ENCODE results near the gene GET4.

GET4 gene

GRCh38 chr7:849145-849544, 27.2 kb upstream of the GET4 start:
- no peak for TF ChIP-seq CTCF (conservative IDR thresholded peaks at IDR 0.05)
- TF ChIP-seq ZFX (IDR thresholded peaks at IDR 0.05), result no peak
- no peak overlapping the region for H3K27ac ChIP-seq

GRCh38 chr7:849781-850180, 26.6 kb upstream of the GET4 start:
- TF ChIP-seq CTCF (conservative IDR thresholded peaks at IDR 0.05) (no peak), ZFX (IDR thresholded peaks at IDR 0.05) (no peak)
- no peak overlapping the region for H3K27ac ChIP-seq

DNA sequence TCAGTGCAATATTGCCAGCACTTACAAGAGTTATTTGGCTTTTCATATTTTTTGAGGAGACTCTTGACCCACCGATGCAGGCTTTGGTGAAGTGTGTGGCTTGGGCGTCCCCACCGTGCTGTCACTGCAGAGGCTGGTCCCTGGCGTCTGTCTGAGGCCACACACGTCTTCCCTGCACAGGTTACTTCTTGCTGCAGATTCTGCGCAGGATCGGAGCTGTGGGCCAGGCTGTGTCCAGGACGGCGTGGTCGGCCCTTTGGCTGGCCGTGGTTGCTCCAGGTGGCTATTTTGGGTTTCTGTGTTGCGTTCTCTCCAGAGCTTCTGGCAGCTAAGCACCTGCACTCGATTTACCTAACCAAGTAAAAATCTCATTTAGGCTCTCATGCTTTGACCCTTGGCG, 25.1 kb upstream of the GET4 start:
- no peak overlapping the region for H3K27ac ChIP-seq
- TF ChIP-seq ZFX (IDR thresholded peaks at IDR 0.05), result no peak
- no peak for TF ChIP-seq CTCF (conservative IDR thresholded peaks at IDR 0.05)

DNA sequence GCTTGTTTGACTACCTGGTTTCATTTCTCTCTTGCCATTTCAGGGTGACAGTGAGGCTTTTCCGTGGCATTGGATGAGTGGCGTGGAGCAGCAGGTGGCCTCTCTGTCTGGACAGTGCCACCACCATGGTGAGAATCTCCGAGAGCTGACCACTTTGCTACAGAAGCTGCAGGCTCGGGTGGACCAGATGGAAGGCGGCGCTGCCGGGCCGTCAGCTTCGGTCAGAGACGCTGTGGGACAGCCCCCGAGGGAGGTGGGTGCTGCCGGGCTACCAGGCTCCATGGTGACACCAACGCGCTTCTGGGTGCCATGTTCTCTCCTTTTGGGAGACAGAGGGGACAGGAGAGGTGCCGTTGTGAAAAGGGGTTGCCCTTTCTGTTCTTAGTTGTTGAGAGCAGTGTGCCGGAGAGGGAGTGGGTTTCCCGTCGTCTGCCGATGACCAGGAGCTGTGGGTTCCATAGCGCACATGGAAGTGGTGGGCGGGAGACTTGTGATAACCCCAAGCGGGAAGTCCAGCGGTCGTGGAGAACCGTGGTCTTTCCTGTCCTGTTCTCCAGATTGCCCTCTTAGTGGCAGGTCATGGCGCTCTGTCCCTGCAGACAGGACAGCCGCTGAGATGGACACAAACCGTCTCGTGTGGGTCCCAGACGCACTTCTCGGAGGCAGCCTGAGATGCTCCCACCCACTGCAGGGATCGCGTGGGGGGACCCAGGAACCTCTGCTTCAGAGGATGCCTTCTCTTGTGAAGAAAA, 22.8 kb upstream of the GET4 start:
- TF ChIP-seq ZFX (IDR thresholded peaks at IDR 0.05) (no peak), CTCF (conservative IDR thresholded peaks at IDR 0.05) (no peak)
- no peak overlapping the region for H3K27ac ChIP-seq

GRCh38 chr7:854118-854775, 22.1 kb upstream of the GET4 start:
- TF ChIP-seq CTCF (conservative IDR thresholded peaks at IDR 0.05) (no peak), ZFX (IDR thresholded peaks at IDR 0.05) (no peak)
- no peak overlapping the region for H3K27ac ChIP-seq

DNA sequence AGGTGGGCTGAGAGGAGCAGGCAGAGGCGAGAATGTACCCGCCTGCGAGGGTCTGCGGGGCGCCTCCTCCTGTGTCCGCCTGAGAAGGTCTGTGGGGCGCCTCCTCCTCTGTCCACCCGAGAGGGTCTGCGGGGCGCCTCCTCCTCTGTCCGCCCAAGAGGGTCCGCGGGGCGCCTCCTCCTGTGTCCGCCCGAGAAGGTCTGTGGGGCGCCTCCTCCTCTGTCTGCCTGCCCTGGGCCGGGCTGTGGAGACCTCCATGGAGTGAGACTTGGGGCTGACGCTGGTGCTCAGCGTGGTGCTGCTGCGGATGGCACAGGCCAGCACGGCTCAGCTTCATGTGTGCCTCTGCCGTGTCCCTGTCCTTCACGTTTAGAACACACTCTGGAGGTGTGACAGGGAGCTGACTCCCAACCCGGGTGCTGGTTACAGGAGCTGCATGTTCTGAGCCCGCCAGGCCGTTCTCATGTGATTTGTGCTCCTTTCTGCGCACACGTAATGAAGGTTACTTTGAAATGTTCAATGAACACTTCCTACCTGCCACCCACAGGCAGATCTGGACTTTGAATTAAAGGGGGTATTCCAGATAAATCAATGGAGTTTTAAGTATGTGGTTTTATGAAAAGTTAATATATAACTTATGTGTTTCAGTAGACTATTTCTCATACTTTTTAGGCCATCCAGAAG, 20.5 kb upstream of the GET4 start:
- TF ChIP-seq CTCF (conservative IDR thresholded peaks at IDR 0.05), result no peak
- TF ChIP-seq ZFX (IDR thresholded peaks at IDR 0.05), result no peak
- no peak overlapping the region for H3K27ac ChIP-seq

Measured in C4-2B (cell line).